Left cardiac atrium (tissue), 4 donors: ENCODE data around the gene GARIN5B. TPM values are rescaled to one million over a fixed set of nuclear protein-coding genes. Genes with fewer than 3 reads are reported as not detected.
"Not testable (repeated sequence)": the region's sequence is repeated elsewhere in the genome, so short reads cannot be mapped to it uniquely, and the experiment has no call there.

Source experiments
- ATAC-seq, 2 donors: fragments of 200-7000 bp; cut with Tn5 transposase; one replicate each; pipeline ENCODE4 v1.9.1; 2020; ENCODE audit warnings: mild to moderate bottlenecking in 2 of 2, moderate library complexity in 2 of 2
- DNase-seq: peaks from one replicate; pipeline ENCODE4 v3.0.0-alpha.2; 2020
- intact Hi-C, 2 donors: fragments of 100-400 bp; cut with DNase I; formaldehyde crosslinking; loops; one replicate each; pipeline versions ENCODE4 v1.14.1 to v1.15.1; 2022 to 2023
- long read RNA-seq: library from polyadenylated mRNA; unstranded; transcript quantifications from one replicate; pipeline ENCODE4 v2.0.0, GENCODE V29; 2021
- total RNA-seq, 2 donors: library from RNA; stranded (reverse); fragmentation: NEBNext Ultra II Directional; extraction: Animal tissue kit (Norgen Biotek cat#: 25700); gene quantifications; one replicate each; pipeline ENCODE4 v1.2.1, GENCODE V29; 2021
- donor health status: DM: no; HTN: yes; CAD: no.
- donor health status: DM: no; HTN: yes; CAD: no; lungs with severe emphysema.
- donor health status: DM: yes; HTN: yes; CAD: no.
- donor health status: Dilated cardiomyopathy.

GARIN5B gene
- total RNA-seq = not detected
- long read RNA-seq = 0 reads

GRCh38 chr19:55362990-55363716 lies at the start of gene GARIN5B:
Gene GARIN5B (minus strand): TSS chr19:55363260. CDS start chr19:55363066, 194 bp downstream.
- ATAC-seq (no peak), DNase-seq (no peak)
- intact Hi-C loops = no loop called here

GRCh38 chr19:55410168-55410567 lies 47.1 kb upstream of the GARIN5B start:
- no peak for ATAC-seq
- no peak for DNase-seq
- intact Hi-C loops = loop anchor here in 1 of 2 donors (10.0 kb wide), 1 partner anchor 265 kb away; the partner anchor contains the start of gene TNNT1

GRCh38 chr19:55409179-55409578 lies 46.1 kb upstream of the GARIN5B start:
- DNase-seq, intact Hi-C loops, ATAC-seq: not testable (repeated sequence)

- DNase-seq = no peak
- no peak for ATAC-seq
- intact Hi-C loops = no loop called here
Measured at GRCh38 chr19:55408533-55408872, 45.4 kb upstream of the GARIN5B start.

- peak; percentile 96 to 97 for ATAC-seq
- DNase-seq = peak; percentile 99
- intact Hi-C loops = no loop called here
Measured at GRCh38 chr19:55407800-55408532, 44.9 kb upstream of the GARIN5B start.

- intact Hi-C loops, DNase-seq, ATAC-seq: not testable (repeated sequence)
Measured at GRCh38 chr19:55407550-55407799, 44.4 kb upstream of the GARIN5B start, which contains the start of gene UBE2S. Gene UBE2S (minus strand): TSS chr19:55407788. CDS start chr19:55407589, 199 bp downstream.

- intact Hi-C loops = no loop called here
- DNase-seq (peak; percentile 58), ATAC-seq (peak in 1 of 2 donors; percentile 25)
Measured at GRCh38 chr19:55406826-55407549, 43.9 kb upstream of the GARIN5B start.

GRCh38 chr19:55406091-55406825 lies 43.2 kb upstream of the GARIN5B start:
- intact Hi-C loops = no loop called here
- ATAC-seq (no peak), DNase-seq (no peak)

GRCh38 chr19:55405638-55406037 lies 42.6 kb upstream of the GARIN5B start:
- intact Hi-C loops = no loop called here
- no peak for ATAC-seq
- no peak for DNase-seq

- DNase-seq (no peak), ATAC-seq (no peak)
- intact Hi-C loops = no loop called here
Measured at GRCh38 chr19:55402509-55402908, 39.4 kb upstream of the GARIN5B start.

GRCh38 chr19:55401390-55401789 lies 38.3 kb upstream of the GARIN5B start:
- ATAC-seq = peak in 1 of 2 donors; percentile 9
- DNase-seq, intact Hi-C loops: not testable (repeated sequence)

- DNase-seq (no peak), ATAC-seq (no peak)
- intact Hi-C loops = no loop called here
Measured at GRCh38 chr19:55400281-55401087, 37.4 kb upstream of the GARIN5B start.

GRCh38 chr19:55398200-55398925 lies 35.3 kb upstream of the GARIN5B start:
- no peak for DNase-seq
- intact Hi-C loops = no loop called here

GRCh38 chr19:55392820-55393761 lies 30.0 kb upstream of the GARIN5B start:
- ATAC-seq = no peak
- DNase-seq = no peak
- intact Hi-C loops = no loop called here

More at GRCh38 chr19:55398200-55398925, 35.3 kb upstream of the GARIN5B start:
- ATAC-seq = no peak

GRCh38 chr19:55391702-55392615 lies 28.9 kb upstream of the GARIN5B start:
- ATAC-seq = no peak
- intact Hi-C loops = no loop called here
- no peak for DNase-seq

GRCh38 chr19:55391191-55391670 lies 28.2 kb upstream of the GARIN5B start:
- ATAC-seq = no peak
- intact Hi-C loops = no loop called here

More at GRCh38 chr19:55391191-55391670, 28.2 kb upstream of the GARIN5B start:
- DNase-seq = no peak
